Anterior cingulate cortex (tissue), 58 donors: ENCODE results near the gene KCNH6.

Experiments
- DNase-seq, 58 donors: peaks; one replicate each; lab custom pipeline; 2025; lab: John Stamatoyannopoulos, UW

KCNH6 gene

GRCh38 chr17:63595132-63595531 lies 72.0 kb downstream of the KCNH6 start:
- DNase-seq: no peak
